Heart right ventricle (tissue), 16 donors: Measurements from ENCODE around the gene STAB2. TPM values are rescaled to one million over a fixed set of nuclear protein-coding genes. Genes with fewer than 3 reads are reported as not detected.

ENCODE experiments used
- ATAC-seq, 8 donors: fragments of 200-7000 bp; cut with Tn5 transposase; one replicate each; pipeline ENCODE4 v1.9.1; 2020; ENCODE audit warnings: mild to moderate bottlenecking in 8 of 8, moderate library complexity in 8 of 8, moderate number of reproducible peaks in 1 of 8
- DNase-seq, 2 donors: peaks; one replicate each; pipeline ENCODE4 v3.0.0-alpha.2; 2020
- H3K27ac ChIP-seq, 10 donors: fragments of 200-600 bp; sonication (generic) in 2 of 10; one replicate each; pipeline versions ENCODE4 v1.5.0 to v1.8.0; 2020 to 2022; ENCODE audit warnings: mild to moderate bottlenecking in 3 of 10
- H3K27me3 ChIP-seq, 7 donors: fragments of 200-600 bp; one replicate each; pipeline ENCODE4 v1.8.0; 2021 to 2022; ENCODE audit warnings: mild to moderate bottlenecking in 2 of 7
- H3K36me3 ChIP-seq, 9 donors: fragments of 200-600 bp; sonication (generic) in 1 of 9; one replicate each; pipeline versions ENCODE4 v1.5.0 to v1.8.0; 2020 to 2022; ENCODE audit warnings: mild to moderate bottlenecking in 2 of 9
- H3K4me1 ChIP-seq, 9 donors: fragments of 200-600 bp; sonication (generic) in 1 of 9; one replicate each; pipeline versions ENCODE4 v1.5.0 to v1.8.0; 2020 to 2022; ENCODE audit warnings: mild to moderate bottlenecking in 4 of 9
- H3K4me3 ChIP-seq, 10 donors: fragments of 200-600 bp; sonication (generic) in 2 of 10; one replicate each; pipeline versions ENCODE4 v1.5.0 to v1.8.0; 2020 to 2022; ENCODE audit warnings: mild to moderate bottlenecking in 7 of 10, moderate library complexity in 2 of 10
- H3K9me3 ChIP-seq, 11 donors: fragments of 200-600 bp in 10 of 11; sonication (generic) in 2 of 11; one replicate each; pipeline versions ENCODE4 v1.5.0 to v1.8.0; 2013 to 2022; ENCODE audit warnings: mild to moderate bottlenecking in 2 of 11, control low read depth in 1 of 11, moderate library complexity in 1 of 11
- WGBS, 2 donors: extraction: QIAGEN DNeasy Blood & Tissue Kit; methylation state at CpG; one replicate each; pipeline ENCODE4 v1.1.7; 2013; ENCODE audit warnings: inconsistent platforms in 1 of 2; 5-methylcytosine and 5-hydroxymethylcytosine counted together
- intact Hi-C, 10 donors: fragments of 100-400 bp; cut with DNase I; formaldehyde crosslinking; loops; one replicate each; pipeline versions ENCODE4 v1.11.1 to v1.14.2; 2022
- polyA plus RNA-seq, 2 donors: library from polyadenylated mRNA; stranded (reverse); fragments of 200-250 nt; gene quantifications; one replicate each; pipeline ENCODE4 v1.2.3, GENCODE V29; 2013
- total RNA-seq, 10 donors: library from RNA; stranded (reverse); fragmentation: NEBNext Ultra II Directional in 3 of 10; extraction: Animal tissue kit (Norgen Biotek cat#: 25700) in 3 of 10; gene quantifications; one replicate each; pipeline versions ENCODE4 v1.2.1 to v1.2.4, GENCODE V29; 2021 to 2023
- TF ChIP-seq, protein P1 (sequence below), 9 donors: fragments of 200-600 bp; sonication (generic) in 2 of 9; IDR thresholded peaks; one replicate each; pipeline versions ENCODE4 v1.5.0 to v1.8.0; 2021 to 2022; ENCODE audit warnings: antibody characterized with exemption in 9 of 9, mild to moderate bottlenecking in 5 of 9, moderate library complexity in 1 of 9
- donor health status: Arrhythmogenic right ventricular cardiomyopathy.
- donor health status: ischemic (EF 13 %, LVEDD 7.1; RV severe dilation, severe dysfunction).
- donor health status: healthy with polysubstance abuse.
- donor health status: DM: no; HTN: yes; CAD: no.
- donor health status: DM: no; HTN: no; CAD: no.
- donor health status: ischemic (EF 25% LVEDD 6.9; RV normal size, moderate dysfunction).
- donor health status: ischemic (EF 25% LVEDD 5.7; RV mildly dilated, moderate dysfunction).
- donor health status: healthy.
- donor health status: DM: yes; HTN: yes; CAD: no.
- donor health status: Ischemic cardiomyopathy.
- donor health status: ischemic (EF 35%, LVEDD 5.7; RV mildly dilated, moderate dysfunction).
- donor health status: nonischemic (EF 11% LVEDD 7.7; RV severe dilation, severe dysfunction).
- donor health status: DM: yes; HTN: yes; CAD: no.
- donor health status: PGD.
- donor health status: ischemic (EF 29% LVEDD 5.4; RV normal size, mild dysfunction).
- donor health status: nonischemic (EF 23%, LVEDD 6.1; RV moderate dilation, normal function).

STAB2 gene
- total and polyA plus RNA-seq, 12 donors = 0.01 to 0.50 (median 0.17) TPM; not detected in 3

DNA sequence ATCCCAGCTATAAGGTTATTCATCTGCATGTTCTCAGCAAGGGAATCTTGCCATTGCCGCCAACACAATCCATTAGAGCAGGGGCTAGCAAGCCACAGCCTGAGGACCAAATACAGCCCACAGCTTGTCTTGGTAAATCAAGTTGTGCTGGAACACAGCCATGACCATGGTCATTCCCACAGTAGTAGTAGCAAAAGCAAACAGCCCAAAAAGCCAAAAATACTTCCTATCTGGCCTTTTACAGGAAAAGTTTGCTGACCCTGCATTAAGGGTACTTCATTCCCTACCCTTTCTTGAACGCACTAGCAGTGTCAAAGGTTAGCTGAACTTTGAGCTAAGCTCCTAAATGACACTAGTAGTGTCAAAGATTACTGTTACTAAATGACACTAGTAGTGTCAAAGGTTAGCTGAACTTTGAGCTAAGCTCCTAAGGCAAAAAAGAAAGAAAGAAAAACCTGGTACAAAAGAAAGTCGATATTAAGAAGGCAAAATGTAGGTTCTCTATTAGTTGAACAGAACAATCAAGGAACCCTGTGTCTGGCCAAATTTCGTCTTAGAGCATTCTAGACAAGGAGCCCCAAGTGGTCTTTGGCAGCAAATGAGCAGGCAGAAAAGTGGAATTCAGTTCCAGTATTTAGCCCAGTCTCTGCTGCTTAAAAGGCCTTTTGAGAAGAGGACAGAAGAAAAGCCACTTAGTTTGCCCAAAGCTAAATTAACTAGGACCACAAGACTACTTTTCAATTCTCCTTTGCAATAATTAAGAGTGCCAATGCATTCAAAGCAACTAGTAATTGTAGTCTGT, 186.2 kb downstream of the STAB2 start:
- Histone ChIP-seq H3K9me3 (no peaks in the 10 kb centered on the region), H3K27me3 (no peaks in the 10 kb centered on the region), H3K27ac (no peak overlapping the region), H3K36me3 (peaks cover 0 to 25% (median 0%) of the 10 kb centered on the region in 9 donors), H3K4me3 (no peak overlapping the region), H3K4me1 (peaks cover 0 to 19% (median 2%) of the 10 kb centered on the region in 9 donors)
- peak in 2 of 8 donors; percentile 42 to 54 for ATAC-seq
- intact Hi-C loops = loop anchor here in 1 of 10 donors (5.0 kb wide), 1 partner anchor 99 kb away; no protein-coding TSS in a partner anchor
- WGBS, 2 donors = 59 to 67% methylated on average over 4 of the region's 4 CpGs
- TF ChIP-seq, protein P1, sequence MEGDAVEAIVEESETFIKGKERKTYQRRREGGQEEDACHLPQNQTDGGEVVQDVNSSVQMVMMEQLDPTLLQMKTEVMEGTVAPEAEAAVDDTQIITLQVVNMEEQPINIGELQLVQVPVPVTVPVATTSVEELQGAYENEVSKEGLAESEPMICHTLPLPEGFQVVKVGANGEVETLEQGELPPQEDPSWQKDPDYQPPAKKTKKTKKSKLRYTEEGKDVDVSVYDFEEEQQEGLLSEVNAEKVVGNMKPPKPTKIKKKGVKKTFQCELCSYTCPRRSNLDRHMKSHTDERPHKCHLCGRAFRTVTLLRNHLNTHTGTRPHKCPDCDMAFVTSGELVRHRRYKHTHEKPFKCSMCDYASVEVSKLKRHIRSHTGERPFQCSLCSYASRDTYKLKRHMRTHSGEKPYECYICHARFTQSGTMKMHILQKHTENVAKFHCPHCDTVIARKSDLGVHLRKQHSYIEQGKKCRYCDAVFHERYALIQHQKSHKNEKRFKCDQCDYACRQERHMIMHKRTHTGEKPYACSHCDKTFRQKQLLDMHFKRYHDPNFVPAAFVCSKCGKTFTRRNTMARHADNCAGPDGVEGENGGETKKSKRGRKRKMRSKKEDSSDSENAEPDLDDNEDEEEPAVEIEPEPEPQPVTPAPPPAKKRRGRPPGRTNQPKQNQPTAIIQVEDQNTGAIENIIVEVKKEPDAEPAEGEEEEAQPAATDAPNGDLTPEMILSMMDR (IDR thresholded peaks at IDR 0.05) = no peak
- peak in 1 of 2 donors; percentile 28 for DNase-seq

DNA sequence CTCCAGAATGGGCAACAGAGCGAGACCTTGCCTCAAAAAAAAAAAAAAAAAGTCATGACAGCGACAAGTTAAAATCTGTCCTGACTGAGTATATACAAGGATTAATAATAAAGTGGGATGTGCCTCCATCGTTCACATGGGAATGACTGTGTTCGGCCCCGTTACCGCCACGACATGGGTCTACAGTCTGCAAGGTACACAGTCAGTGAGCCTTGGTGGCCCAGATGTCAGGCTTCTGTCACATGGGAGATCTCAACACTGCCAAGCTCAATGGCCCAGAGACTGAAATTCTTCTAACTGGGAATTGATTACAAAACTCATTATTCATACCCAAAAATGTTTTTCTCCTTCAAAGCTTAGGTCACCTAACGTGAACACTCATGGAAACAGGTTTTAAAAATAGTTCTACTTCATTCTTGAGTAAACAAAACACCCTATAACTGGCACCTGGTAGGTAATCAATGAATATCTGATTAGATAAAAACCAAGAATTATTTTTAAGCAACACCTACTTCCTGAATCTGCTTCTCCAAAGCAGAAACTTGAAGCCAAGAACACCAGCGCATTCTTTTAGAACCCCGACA, 188.0 kb downstream of the STAB2 start:
- H3K36me3 ChIP-seq = peaks cover 0 to 41% (median 0%) of the 10 kb centered on the region in 9 donors
- intact Hi-C loops = loop anchor here in 1 of 10 donors (5.0 kb wide), 1 partner anchor 97 kb away; no protein-coding TSS in a partner anchor
- no peak overlapping the region for H3K4me3 ChIP-seq
- no peak overlapping the region for H3K27ac ChIP-seq
- TF ChIP-seq, protein P1 (IDR thresholded peaks at IDR 0.05) = no peak
- no peaks in the 10 kb centered on the region for H3K27me3 ChIP-seq
- H3K9me3 ChIP-seq = no peaks in the 10 kb centered on the region
- DNase-seq (no peak), ATAC-seq (no peak)
- 87 to 91% methylated on average over 10 of the region's 10 CpGs for WGBS, 2 donors
- H3K4me1 ChIP-seq = peaks cover 0 to 19% (median 2%) of the 10 kb centered on the region in 9 donors

DNA sequence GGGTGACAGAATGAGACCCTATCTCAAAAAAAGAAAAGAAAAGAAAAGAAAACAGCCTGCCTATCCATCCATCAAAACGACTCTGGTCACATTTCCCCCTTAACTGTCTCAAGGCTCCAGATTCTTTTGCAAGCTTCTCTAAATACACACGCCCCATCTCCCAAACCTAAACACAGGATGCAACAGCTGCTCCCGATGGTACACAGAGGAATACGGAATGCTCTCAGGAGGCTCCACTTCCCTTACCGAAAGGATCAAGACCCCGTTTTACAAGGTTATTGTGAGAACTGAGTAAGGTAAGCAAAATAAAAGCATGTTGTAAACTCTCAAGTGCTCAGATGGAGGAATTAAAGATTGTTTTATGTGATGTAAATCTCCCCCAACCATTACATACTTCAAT, 191.7 kb downstream of the STAB2 start:
- Histone ChIP-seq H3K27me3 (no peaks in the 10 kb centered on the region), H3K36me3 (peaks cover 0 to 48% (median 0%) of the 10 kb centered on the region in 9 donors), H3K9me3 (no peaks in the 10 kb centered on the region), H3K4me1 (peaks cover 0 to 5% (median 0%) of the 10 kb centered on the region in 9 donors), H3K27ac (no peak overlapping the region), H3K4me3 (no peak overlapping the region)
- intact Hi-C loops = no loop called here
- TF ChIP-seq, protein P1 (IDR thresholded peaks at IDR 0.05) = no peak
- ATAC-seq (no peak), DNase-seq (no peak)
- 68% methylated on average over 6 of the region's 6 CpGs for WGBS, 2 donors

DNA sequence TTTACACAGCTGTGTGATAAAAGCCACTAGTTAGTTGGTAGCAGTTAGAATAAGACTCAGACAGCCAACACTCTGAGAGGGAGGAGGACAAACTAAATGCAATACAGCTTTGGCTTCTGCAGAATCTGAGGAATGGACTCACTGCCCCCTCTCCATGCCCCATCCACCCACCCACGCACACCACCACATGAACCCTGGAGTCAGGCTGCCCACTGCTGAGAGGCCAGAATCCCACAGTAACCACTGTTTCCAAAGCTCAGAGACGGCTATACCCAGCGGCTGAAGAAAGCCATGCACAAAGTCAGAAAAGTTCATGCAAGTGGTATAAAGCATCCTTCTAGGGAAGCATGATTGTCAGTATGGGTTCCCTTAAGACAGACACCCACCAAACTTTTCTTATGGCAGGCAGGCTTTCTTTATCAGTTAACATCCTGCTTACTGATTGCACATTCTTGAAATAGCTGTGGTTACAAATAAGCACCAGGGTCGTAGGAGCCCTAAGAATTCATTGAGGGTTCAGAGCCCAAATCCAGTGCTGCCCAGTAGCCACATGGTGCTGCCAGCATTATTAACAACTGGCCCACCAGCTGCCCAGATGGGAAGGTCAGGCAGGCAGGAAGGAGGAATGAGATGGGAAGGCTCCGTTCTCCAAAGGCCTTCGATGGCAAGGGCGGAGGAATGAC, 192.5 kb downstream of the STAB2 start:
- no peak for DNase-seq
- peaks cover 0 to 5% (median 0%) of the 10 kb centered on the region in 9 donors for H3K4me1 ChIP-seq
- WGBS, 2 donors = 83 to 89% methylated on average over 7 of the region's 7 CpGs
- no peaks in the 10 kb centered on the region for H3K9me3 ChIP-seq
- H3K27me3 ChIP-seq = no peaks in the 10 kb centered on the region
- H3K36me3 ChIP-seq = peaks cover 0 to 55% (median 0%) of the 10 kb centered on the region in 9 donors
- TF ChIP-seq, protein P1 (IDR thresholded peaks at IDR 0.05) = no peak
- H3K27ac ChIP-seq = no peak overlapping the region
- ATAC-seq = no peak
- intact Hi-C loops = no loop called here
- H3K4me3 ChIP-seq = no peak overlapping the region
